GM06990 (cell line): Measurements from ENCODE around the gene SNX10.

Experiments
- DNase-seq: peaks from one replicate; pipeline ENCODE4 v3.0.0-alpha.2; 2011; ENCODE audit not compliant: insufficient read length; ENCODE audit errors: extremely low read depth
- H3K27me3 ChIP-seq: replicated peaks from 2 replicates; pipeline ENCODE4 v1.6.0; 2011; ENCODE audit warnings: low read length; ENCODE audit not compliant: control insufficient read depth, insufficient read depth
- H3K36me3 ChIP-seq: 2 replicates; pipeline ENCODE4 v1.5.1; 2011; ENCODE audit warnings: low read length; ENCODE audit not compliant: control insufficient read depth, insufficient read depth
- H3K4me3 ChIP-seq: replicated peaks from 2 replicates; pipeline ENCODE4 v1.5.1; 2011; ENCODE audit warnings: low read depth, mild to moderate bottlenecking, control low read depth, low read length
- CTCF ChIP-seq: IDR thresholded peaks from 2 replicates; pipeline ENCODE4 v1.5.1; 2011; ENCODE audit warnings: low read length, control low read depth, mild to moderate bottlenecking, inconsistent platforms; ENCODE audit not compliant: insufficient read depth, poor library complexity, severe bottlenecking

SNX10 gene

GRCh38 chr7:26413007-26413691 lies 121.5 kb downstream of the SNX10 start:
- no peak for DNase-seq

GRCh38 chr7:26416004-26416403 lies 124.3 kb downstream of the SNX10 start:
- H3K27me3 ChIP-seq: peaks cover 1% of the 10 kb centered on the region
- DNase-seq: no peak
- H3K36me3 ChIP-seq: no peaks in the 10 kb centered on the region
- no peak overlapping the region for H3K4me3 ChIP-seq
- TF ChIP-seq CTCF: no peak

More at GRCh38 chr7:26413007-26413691, 121.5 kb downstream of the SNX10 start:
- TF ChIP-seq CTCF: no peak
- Histone ChIP-seq H3K27me3 (peaks cover 1% of the 10 kb centered on the region), H3K4me3 (no peak overlapping the region), H3K36me3 (no peaks in the 10 kb centered on the region)

- DNase-seq: no peak
- no peak for TF ChIP-seq CTCF
Observed at GRCh38 chr7:26417911-26418413, 126.3 kb downstream of the SNX10 start.

GRCh38 chr7:26419198-26419597 lies 127.5 kb downstream of the SNX10 start:
- no peak overlapping the region for H3K4me3 ChIP-seq
- H3K36me3 ChIP-seq: no peaks in the 10 kb centered on the region
- no peak for DNase-seq
- no peaks in the 10 kb centered on the region; the same call in 1 of the 2 replicates for H3K27me3 ChIP-seq
- TF ChIP-seq CTCF: no peak

More at GRCh38 chr7:26417911-26418413, 126.3 kb downstream of the SNX10 start:
- Histone ChIP-seq H3K36me3 (no peaks in the 10 kb centered on the region), H3K4me3 (no peak overlapping the region), H3K27me3 (peaks cover 1% of the 10 kb centered on the region)

GRCh38 chr7:26420422-26421019 lies 128.9 kb downstream of the SNX10 start:
- no peaks in the 10 kb centered on the region; the same call in 1 of the 2 replicates for H3K27me3 ChIP-seq
- DNase-seq: no peak
- H3K36me3 ChIP-seq: no peaks in the 10 kb centered on the region
- TF ChIP-seq CTCF: no peak
- no peak overlapping the region for H3K4me3 ChIP-seq
